Activated CD4-positive, alpha-beta T cell treated with anti-CD3 and anti-CD28 coated beads for 48 hours (primary cell): Measurements from ENCODE around the gene ZSCAN12.
"Not testable (repeated sequence)": the region's sequence is repeated elsewhere in the genome, so short reads cannot be mapped to it uniquely, and the experiment has no call there.

Experiments used
- DNase-seq: peaks from one replicate; pipeline ENCODE4 v3.0.0-alpha.2; 2020

The ZSCAN12 gene

GRCh38 chr6:28393912-28394662 lies 5.5 kb downstream of the ZSCAN12 start:
- no peak for DNase-seq

GRCh38 chr6:28390688-28391087 lies 8.9 kb downstream of the ZSCAN12 start:
- DNase-seq, result no peak

- DNase-seq, result no peak
Observed at GRCh38 chr6:28384143-28384533, 15.4 kb downstream of the ZSCAN12 start.

GRCh38 chr6:28383235-28384142 lies 16.1 kb downstream of the ZSCAN12 start:
- DNase-seq, result peak; percentile 65

GRCh38 chr6:28380381-28380780 lies 19.2 kb downstream of the ZSCAN12 start:
- no peak for DNase-seq

- DNase-seq, result no peak
Observed at GRCh38 chr6:28378644-28379043, 20.9 kb downstream of the ZSCAN12 start.

- DNase-seq, result no peak
Observed at GRCh38 chr6:28377879-28378278, 21.7 kb downstream of the ZSCAN12 start.

GRCh38 chr6:28373925-28374324 lies 25.6 kb downstream of the ZSCAN12 start:
- no peak for DNase-seq

GRCh38 chr6:28371706-28372451 lies 27.7 kb downstream of the ZSCAN12 start:
- DNase-seq, result no peak

- no peak for DNase-seq
Observed at GRCh38 chr6:28371280-28371679, 28.3 kb downstream of the ZSCAN12 start.

- no peak for DNase-seq
Observed at GRCh38 chr6:28370440-28370839, 29.1 kb downstream of the ZSCAN12 start.

GRCh38 chr6:28369463-28369862 lies 30.1 kb downstream of the ZSCAN12 start:
- DNase-seq, result no peak

GRCh38 chr6:28368522-28368921 lies 31.0 kb downstream of the ZSCAN12 start:
- DNase-seq, result no peak

GRCh38 chr6:28365590-28365989 lies 34.0 kb downstream of the ZSCAN12 start:
- DNase-seq, result not testable (repeated sequence)

- DNase-seq, result no peak
Observed at GRCh38 chr6:28360961-28361360, 38.6 kb downstream of the ZSCAN12 start.

GRCh38 chr6:28359562-28359961 lies 40.0 kb downstream of the ZSCAN12 start:
- DNase-seq, result not testable (repeated sequence)

GRCh38 chr6:28357036-28357435 lies 42.5 kb downstream of the ZSCAN12 start:
- no peak for DNase-seq

- DNase-seq, result no peak
Observed at GRCh38 chr6:28356666-28357020, 42.9 kb downstream of the ZSCAN12 start.

- peak; percentile 65 for DNase-seq
Observed at GRCh38 chr6:28355743-28356665, 43.5 kb downstream of the ZSCAN12 start.

GRCh38 chr6:28354688-28355554 lies 44.6 kb downstream of the ZSCAN12 start:
- no peak for DNase-seq

- no peak for DNase-seq
Observed at GRCh38 chr6:28353981-28354676, 45.4 kb downstream of the ZSCAN12 start.
